NCI-H2196 (cell line): ENCODE data around the gene XKR3.
"Not testable (repeated sequence)": the region's sequence is repeated elsewhere in the genome, so short reads cannot be mapped to it uniquely, and the experiment has no call there.

Source experiments
- DNase-seq: peaks from one replicate; lab custom pipeline; 2025; ENCODE audit not compliant: unreplicated experiment; lab: John Stamatoyannopoulos, UW

Gene XKR3

DNA sequence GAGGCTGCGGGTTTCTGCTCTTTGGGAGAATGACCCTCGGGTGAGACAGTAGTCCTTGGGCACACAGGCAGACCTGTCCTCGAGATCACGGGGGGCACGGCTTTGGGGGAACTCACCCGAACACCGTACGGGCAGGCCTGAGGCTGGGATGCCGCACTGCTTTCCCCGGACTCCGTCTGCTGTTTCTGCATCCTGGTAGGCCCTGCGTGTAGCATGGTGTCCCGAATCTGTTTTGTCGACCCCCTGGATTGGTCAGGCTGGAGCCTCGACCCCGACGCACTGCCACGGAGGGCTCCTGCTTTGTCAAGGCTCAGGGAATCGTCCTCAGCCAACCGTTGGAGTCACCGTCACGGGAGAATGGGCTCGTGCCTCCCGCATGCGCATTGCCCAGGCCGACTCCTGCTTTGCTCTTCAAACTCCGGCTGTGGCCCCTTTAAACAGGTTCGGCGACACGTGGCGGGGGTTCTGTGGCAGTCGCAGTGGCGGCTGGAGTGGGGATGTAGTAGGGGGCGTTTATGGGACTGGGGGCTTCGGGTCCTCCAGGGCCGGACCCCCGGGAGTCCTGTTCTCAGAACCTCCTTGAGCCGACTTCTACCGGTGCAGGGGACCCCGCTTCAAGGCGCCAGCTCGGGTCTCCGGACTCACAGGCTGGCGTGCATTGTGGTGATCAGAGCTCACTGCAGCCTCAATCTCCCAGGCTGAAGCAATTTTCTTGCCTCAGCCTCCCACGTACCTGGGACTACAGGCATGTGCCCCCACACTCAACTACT is 76.9 kb downstream of the XKR3 start:
- DNase-seq = not testable (repeated sequence)

DNA sequence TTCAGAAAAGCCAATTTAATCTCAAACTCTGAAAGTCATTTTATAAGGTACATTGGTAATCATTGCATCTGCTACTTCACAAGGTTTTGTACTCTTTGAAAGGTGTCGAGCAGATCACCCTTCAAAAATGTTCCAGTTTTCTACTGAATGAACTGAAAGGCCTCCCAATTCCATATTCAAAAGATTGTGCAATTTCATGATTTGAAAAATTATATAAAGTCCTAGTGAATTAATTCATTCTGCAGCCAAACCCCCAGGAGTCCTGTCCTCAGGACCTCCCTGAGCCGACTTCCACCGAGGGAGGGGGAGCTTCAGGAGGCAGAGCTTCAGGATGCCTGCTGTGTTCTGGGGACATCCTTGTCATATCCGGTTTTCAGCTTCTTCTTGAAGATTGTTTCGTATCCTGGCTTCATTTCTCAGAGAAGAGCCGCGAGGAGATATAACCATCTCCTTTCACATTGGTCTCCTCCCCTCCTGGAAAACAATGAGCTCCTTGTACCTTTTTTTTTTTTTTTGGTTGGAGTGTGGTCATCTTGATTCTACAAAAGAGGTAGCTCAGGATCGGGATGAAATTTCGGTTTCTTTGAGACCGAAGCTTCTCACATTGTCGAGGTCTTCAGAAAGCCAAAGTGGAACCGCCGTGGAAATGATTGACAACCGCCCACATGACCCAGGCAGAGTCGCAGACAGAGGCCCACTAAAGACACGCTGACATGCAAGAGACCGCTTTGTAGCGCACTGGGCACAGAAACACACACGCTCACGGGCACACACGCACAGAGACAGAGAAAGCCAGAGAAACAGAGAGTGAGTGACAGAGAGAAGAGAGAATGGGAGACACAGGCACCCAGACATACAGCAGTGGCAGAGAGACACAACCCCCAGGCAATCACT is 77.7 kb downstream of the XKR3 start:
- DNase-seq = not testable (repeated sequence)

DNA sequence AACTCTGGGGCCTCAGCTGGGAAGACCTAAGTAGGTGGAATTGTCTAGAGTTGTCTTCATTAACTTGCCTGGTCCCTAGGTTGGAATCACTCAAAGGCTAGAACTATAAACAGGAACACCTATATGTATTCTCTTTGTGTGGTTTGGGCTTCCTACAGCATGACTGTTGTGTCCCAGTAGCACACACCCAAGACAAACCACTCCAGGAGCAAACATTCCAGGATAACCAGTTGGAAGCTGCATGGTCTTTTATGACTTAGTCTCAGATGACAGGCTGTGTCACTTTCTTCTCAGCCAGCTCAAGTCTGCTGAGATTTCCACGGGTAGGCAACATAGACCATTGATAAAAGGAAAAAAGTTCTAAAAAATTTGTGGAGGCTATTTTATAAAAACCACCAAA is 90.9 kb downstream of the XKR3 start:
- not testable (repeated sequence) for DNase-seq
